GM19395 (cell line): ENCODE data around the gene TRIP12.
"Not testable (repeated sequence)": the region's sequence is repeated elsewhere in the genome, so short reads cannot be mapped to it uniquely, and the experiment has no call there.

Experiments used
- ATAC-seq: cut with Tn5 transposase; IDR thresholded peaks from one replicate; pipeline ENCODE4 v1.9.1; 2021; ENCODE audit warnings: mild to moderate bottlenecking, moderate library complexity; ENCODE audit not compliant: unreplicated experiment

The TRIP12 gene

GRCh38 chr2:229725716-229726574 is 195.9 kb downstream of the TRIP12 start:
- ATAC-seq, result no peak

- not testable (repeated sequence) for ATAC-seq
Observed at GRCh38 chr2:229723192-229723591, 198.6 kb downstream of the TRIP12 start.

- ATAC-seq, result no peak
Observed at GRCh38 chr2:229719926-229720647, 201.7 kb downstream of the TRIP12 start.

- ATAC-seq, result no peak
Observed at GRCh38 chr2:229718057-229718456, 203.8 kb downstream of the TRIP12 start.

- ATAC-seq, result no peak
Observed at GRCh38 chr2:229715895-229716507, 205.8 kb downstream of the TRIP12 start.

GRCh38 chr2:229714736-229715541 is 206.9 kb downstream of the TRIP12 start:
- ATAC-seq, result peak; percentile 39

GRCh38 chr2:229714080-229714735 is 207.6 kb downstream of the TRIP12 start, which contains the start of gene DNER:
DNER (minus strand) TSS chr2:229714555; CDS start chr2:229714423, 132 bp downstream.
- ATAC-seq, result peak; percentile 81
